Upper lobe of left lung (tissue), 4 donors: ENCODE data around the gene ATAT1.

Source experiments
- POLR2A ChIP-seq, 4 donors: fragments of 450-650 bp; IDR thresholded peaks; one replicate each; pipeline ENCODE4 v1.5.1; 2016 to 2017; ENCODE audit warnings: antibody characterized with exemption in 4 of 4, mild to moderate bottlenecking in 2 of 4
- POLR2AphosphoS5 ChIP-seq, 2 donors: sonication (generic); formaldehyde crosslinking; IDR thresholded peaks; one replicate each; pipeline ENCODE4 v1.5.1; 2017; ENCODE audit warnings: antibody characterized with exemption in 2 of 2
- TF ChIP-seq, protein P1 (sequence below), 6 experiments: fragments of 450-650 bp in 4 of 6; fragments of 200-600 bp in 2 of 6; sonication (generic) in 2 of 6; IDR thresholded peaks; one replicate each; pipeline ENCODE4 v1.5.1; 2016 to 2019; ENCODE audit warnings: antibody characterized with exemption in 6 of 6

DNA sequence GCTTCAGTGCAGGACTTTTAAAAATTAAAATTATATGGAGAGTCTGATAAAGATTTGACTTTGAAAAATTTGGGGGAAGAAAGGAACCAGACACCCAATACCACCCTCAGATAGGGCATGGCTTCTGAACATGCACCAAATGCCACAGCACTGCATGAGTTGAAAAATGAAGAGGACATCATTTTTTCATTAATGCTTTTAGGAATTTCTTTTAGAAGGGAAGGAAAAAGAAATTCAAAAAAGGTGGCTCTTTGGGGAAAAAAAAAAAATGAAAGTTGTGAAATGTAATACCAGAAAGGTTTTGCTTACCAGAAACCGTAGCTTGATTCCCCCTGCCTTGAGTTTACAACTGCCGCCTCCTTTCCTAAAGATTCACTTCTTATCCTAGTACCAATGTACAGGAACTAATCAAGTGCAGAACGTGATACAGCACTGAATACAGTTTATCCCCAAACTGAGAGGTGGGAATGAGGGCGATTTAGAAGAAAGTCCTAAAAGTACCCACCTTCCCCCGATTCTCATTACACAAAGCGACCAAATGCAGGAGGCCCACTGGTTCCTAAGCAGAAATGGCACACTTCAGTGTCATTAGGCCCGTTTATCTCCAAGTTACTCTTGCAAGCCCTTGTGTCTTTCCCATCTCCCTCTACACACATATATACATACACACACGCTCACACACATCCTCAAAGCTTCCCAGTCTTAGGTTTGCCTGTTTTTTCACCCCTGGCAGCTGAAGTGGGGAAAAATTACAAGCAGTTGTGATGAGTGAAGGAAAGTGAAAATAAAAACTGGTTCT is 12.4 kb upstream of the ATAT1 start:
- TF ChIP-seq, protein P1, sequence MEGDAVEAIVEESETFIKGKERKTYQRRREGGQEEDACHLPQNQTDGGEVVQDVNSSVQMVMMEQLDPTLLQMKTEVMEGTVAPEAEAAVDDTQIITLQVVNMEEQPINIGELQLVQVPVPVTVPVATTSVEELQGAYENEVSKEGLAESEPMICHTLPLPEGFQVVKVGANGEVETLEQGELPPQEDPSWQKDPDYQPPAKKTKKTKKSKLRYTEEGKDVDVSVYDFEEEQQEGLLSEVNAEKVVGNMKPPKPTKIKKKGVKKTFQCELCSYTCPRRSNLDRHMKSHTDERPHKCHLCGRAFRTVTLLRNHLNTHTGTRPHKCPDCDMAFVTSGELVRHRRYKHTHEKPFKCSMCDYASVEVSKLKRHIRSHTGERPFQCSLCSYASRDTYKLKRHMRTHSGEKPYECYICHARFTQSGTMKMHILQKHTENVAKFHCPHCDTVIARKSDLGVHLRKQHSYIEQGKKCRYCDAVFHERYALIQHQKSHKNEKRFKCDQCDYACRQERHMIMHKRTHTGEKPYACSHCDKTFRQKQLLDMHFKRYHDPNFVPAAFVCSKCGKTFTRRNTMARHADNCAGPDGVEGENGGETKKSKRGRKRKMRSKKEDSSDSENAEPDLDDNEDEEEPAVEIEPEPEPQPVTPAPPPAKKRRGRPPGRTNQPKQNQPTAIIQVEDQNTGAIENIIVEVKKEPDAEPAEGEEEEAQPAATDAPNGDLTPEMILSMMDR (IDR thresholded peaks at IDR 0.05) = no peak
- no peak for TF ChIP-seq POLR2A (IDR thresholded peaks at IDR 0.05)
- TF ChIP-seq POLR2AphosphoS5 (IDR thresholded peaks at IDR 0.05) = no peak
